OCI-LY7 (cell line): ENCODE measurements around the gene PRR18. TPM values are rescaled to one million over a fixed set of nuclear protein-coding genes. Genes with fewer than 3 reads are reported as not detected.

Source experiments
- BruUV-seq: library from RNA; stranded (reverse); fragments of 400-500 nt; replicated peaks from 2 replicates; lab custom pipeline; 2021; lab: Mats Ljungman, UMichigan
- CTCF ChIA-PET: fragments of 300-600 bp; sonication (Branson Sonifier 250); formaldehyde crosslinking; loops from one replicate; lab custom pipeline; 2022; ENCODE audit warnings: antibody characterized with exemption; ENCODE audit not compliant: unreplicated experiment; lab: Charles Lee
- POLR2A ChIA-PET: fragments of 300-600 bp; sonication (Branson Sonifier 250); formaldehyde crosslinking; loops from one replicate; lab custom pipeline; 2022; ENCODE audit warnings: antibody characterized with exemption; lab: Charles Lee
- DNase-seq: peaks from one replicate; pipeline ENCODE4 v3.0.0-alpha.2; 2015; ENCODE audit warnings: low spot score
- H2AFZ ChIP-seq: fragments of 200-600 bp; sonication (generic), shearing (Covaris generic); 2 replicates; pipeline ENCODE4 v1.6.1; 2014; ENCODE audit warnings: mild to moderate bottlenecking, antibody characterized with exemption, low read length, moderate library complexity
- H3K27ac ChIP-seq: fragments of 200-600 bp; sonication (generic); 2 replicates; pipeline ENCODE4 v1.5.1; 2014; ENCODE audit warnings: mixed run types, low read depth, mild to moderate bottlenecking, moderate library complexity, low read length, inconsistent platforms; ENCODE audit not compliant: poor library complexity, severe bottlenecking
- H3K36me3 ChIP-seq: fragments of 200-600 bp; sonication (generic); 2 replicates; pipeline ENCODE4 v1.6.1; 2014; ENCODE audit warnings: mild to moderate bottlenecking, antibody characterized with exemption, low read length, moderate library complexity, mixed read lengths; ENCODE audit not compliant: insufficient read depth
- H3K4me1 ChIP-seq: fragments of 200-600 bp; sonication (generic); 2 replicates; pipeline ENCODE4 v1.5.1; 2014; ENCODE audit warnings: mild to moderate bottlenecking, low read length; ENCODE audit not compliant: insufficient read depth, poor library complexity, severe bottlenecking
- H3K4me2 ChIP-seq: fragments of 200-600 bp; sonication (generic); 2 replicates; pipeline ENCODE4 v1.6.1; 2014; ENCODE audit warnings: mild to moderate bottlenecking, low read length
- H3K4me3 ChIP-seq: fragments of 200-600 bp; sonication (generic); 2 replicates; pipeline ENCODE4 v1.5.1; 2014; ENCODE audit warnings: mild to moderate bottlenecking, low read depth, low read length; ENCODE audit not compliant: poor library complexity, severe bottlenecking
- H3K79me2 ChIP-seq: fragments of 200-600 bp; sonication (generic); 2 replicates; pipeline ENCODE4 v1.6.1; 2016; ENCODE audit warnings: low read depth, mild to moderate bottlenecking, low read length, moderate library complexity, mixed read lengths; ENCODE audit not compliant: insufficient read depth
- H3K9me2 ChIP-seq: fragments of 200-600 bp; sonication (generic); 2 replicates; pipeline ENCODE4 v1.6.1; 2016; ENCODE audit warnings: mild to moderate bottlenecking, low read length, mixed read lengths; ENCODE audit not compliant: insufficient read depth
- H3K9me3 ChIP-seq: fragments of 200-600 bp; sonication (generic); 2 replicates; pipeline ENCODE4 v1.6.1; 2014; ENCODE audit warnings: mild to moderate bottlenecking, mixed run types, low read length, mixed read lengths
- H4K20me1 ChIP-seq: fragments of 200-600 bp; sonication (generic); 2 replicates; pipeline ENCODE4 v1.6.1; 2014; ENCODE audit warnings: mild to moderate bottlenecking, antibody characterized with exemption, low read length, moderate library complexity, mixed read lengths; ENCODE audit not compliant: insufficient read depth
- CTCF ChIP-seq: fragments of 200-600 bp; sonication (generic); conservative IDR thresholded peaks from 2 replicates; pipeline ENCODE4 v1.5.1; 2014; ENCODE audit warnings: mild to moderate bottlenecking, antibody characterized with exemption, low read length, moderate library complexity, mixed read lengths
- EZH2phosphoT487 ChIP-seq: fragments of 200-600 bp; sonication (generic); IDR thresholded peaks from 2 replicates; pipeline ENCODE4 v1.6.1; 2018; ENCODE audit warnings: low read depth, borderline replicate concordance, mild to moderate bottlenecking, mixed run types, antibody characterized with exemption, low read length, moderate library complexity, mixed read lengths
- intact Hi-C: fragments of 100-400 bp; cut with micrococcal nuclease; formaldehyde crosslinking; loops from one replicate; pipeline ENCODE4 v1.10.0; 2022; ENCODE audit not compliant: unreplicated experiment
- total RNA-seq, 2 experiments: library from RNA; depleted of rRNA in 1 of 2; stranded (reverse); fragments of >200 nt in 1 of 2; shearing (Covaris generic) in 1 of 2; gene quantifications; 2 replicates each; pipeline ENCODE4 v1.2.3, GENCODE V29; 2014 to 2022

PRR18 gene
- total RNA-seq, 2 experiments from 2014 or later: 0.13 to 0.38 TPM

- peaks cover 35% of the 10 kb centered on the region for H3K36me3 ChIP-seq
- H2AFZ ChIP-seq: no peak overlapping the region
- H4K20me1 ChIP-seq: peaks cover 6% of the 10 kb centered on the region
- no peaks in the 10 kb centered on the region for H3K9me2 ChIP-seq
- H3K4me1 ChIP-seq: peaks cover 25% of the 10 kb centered on the region
- H3K27ac ChIP-seq: peak overlapping the region; percentile 65
- ChIA-PET POLR2A (interaction anchor here (0.7 kb wide), 3 partner anchors 123 to 1392 kb away, joined by 3 to 4 read pairs (median 3); no protein-coding TSS in a partner anchor), CTCF (no interaction called here)
- no peaks in the 10 kb centered on the region for H3K9me3 ChIP-seq
- no TSS peak for BruUV-seq
- H3K4me3 ChIP-seq: peak overlapping the region; percentile 97
- H3K4me2 ChIP-seq: peak overlapping the region; percentile 66
- intact Hi-C loops: loop anchor here (10.0 kb wide), 1 partner anchor 613 kb away; the partner anchor contains the start of gene RNASET2
- peak; percentile 51 for DNase-seq
- H3K79me2 ChIP-seq: peaks cover 61% of the 10 kb centered on the region
- no peak for TF ChIP-seq EZH2phosphoT487
- no peak for TF ChIP-seq CTCF
These were observed 33.3 kb upstream of the PRR18 start for GRCh38 chr6:166341464-166341863.

DNA sequence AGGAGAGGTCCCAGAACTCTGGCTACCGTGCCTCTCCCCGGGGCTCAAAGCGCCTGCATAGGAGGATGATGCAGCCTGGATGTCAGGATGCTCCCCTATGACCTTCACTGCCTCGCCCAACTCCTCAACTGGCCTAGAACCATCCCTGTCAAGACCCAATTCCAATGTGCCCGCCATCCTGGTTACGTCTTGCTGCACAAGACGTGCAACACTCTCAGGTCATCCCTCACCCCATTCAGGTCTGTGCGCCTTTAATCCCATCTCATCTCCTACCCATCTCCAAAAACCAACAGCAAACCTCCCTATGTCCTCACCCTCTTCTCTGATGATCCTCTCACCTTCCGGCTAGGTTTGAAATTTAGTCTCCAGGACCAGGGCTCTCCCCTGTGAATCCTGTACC, 30.7 kb upstream of the PRR18 start:
- intact Hi-C loops: no loop called here
- peaks cover 81% of the 10 kb centered on the region for H3K79me2 ChIP-seq
- no peaks in the 10 kb centered on the region for H3K9me2 ChIP-seq
- ChIA-PET POLR2A (no interaction called here), CTCF (no interaction called here)
- H3K36me3 ChIP-seq: peaks cover 61% of the 10 kb centered on the region
- no peaks in the 10 kb centered on the region for H3K9me3 ChIP-seq
- no peak overlapping the region for H3K4me3 ChIP-seq
- DNase-seq: no peak
- H4K20me1 ChIP-seq: peaks cover 6% of the 10 kb centered on the region
- TF ChIP-seq EZH2phosphoT487 (no peak), CTCF (no peak)
- peaks cover 32% of the 10 kb centered on the region for H3K4me1 ChIP-seq
- H2AFZ ChIP-seq: no peak overlapping the region
- H3K27ac ChIP-seq: no peak overlapping the region
- BruUV-seq: no TSS peak
- H3K4me2 ChIP-seq: no peak overlapping the region; the same call in 1 of the 2 replicates

GRCh38 chr6:166336847-166337246, 28.7 kb upstream of the PRR18 start:
- no peaks in the 10 kb centered on the region for H3K9me3 ChIP-seq
- intact Hi-C loops: no loop called here
- TF ChIP-seq EZH2phosphoT487: no peak
- TF ChIP-seq CTCF: no peak
- H3K4me3 ChIP-seq: no peak overlapping the region
- H4K20me1 ChIP-seq: peaks cover 6% of the 10 kb centered on the region
- H3K4me1 ChIP-seq: peaks cover 38% of the 10 kb centered on the region
- ChIA-PET POLR2A (interaction anchor here (0.8 to 2.2 kb wide), 3 partner anchors 10 to 44 kb away, joined by 4 to 9 read pairs (median 7); no protein-coding TSS in a partner anchor), CTCF (no interaction called here)
- no peak overlapping the region for H3K4me2 ChIP-seq
- H3K27ac ChIP-seq: no peak overlapping the region
- no TSS peak for BruUV-seq
- peaks cover 90% of the 10 kb centered on the region for H3K79me2 ChIP-seq
- H3K9me2 ChIP-seq: no peaks in the 10 kb centered on the region
- H3K36me3 ChIP-seq: peaks cover 68% of the 10 kb centered on the region
- no peak overlapping the region for H2AFZ ChIP-seq
- no peak for DNase-seq
